Measurements from ENCODE around the gene LBX1.

LBX1 gene, protein sequence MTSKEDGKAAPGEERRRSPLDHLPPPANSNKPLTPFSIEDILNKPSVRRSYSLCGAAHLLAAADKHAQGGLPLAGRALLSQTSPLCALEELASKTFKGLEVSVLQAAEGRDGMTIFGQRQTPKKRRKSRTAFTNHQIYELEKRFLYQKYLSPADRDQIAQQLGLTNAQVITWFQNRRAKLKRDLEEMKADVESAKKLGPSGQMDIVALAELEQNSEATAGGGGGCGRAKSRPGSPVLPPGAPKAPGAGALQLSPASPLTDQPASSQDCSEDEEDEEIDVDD

DNA sequence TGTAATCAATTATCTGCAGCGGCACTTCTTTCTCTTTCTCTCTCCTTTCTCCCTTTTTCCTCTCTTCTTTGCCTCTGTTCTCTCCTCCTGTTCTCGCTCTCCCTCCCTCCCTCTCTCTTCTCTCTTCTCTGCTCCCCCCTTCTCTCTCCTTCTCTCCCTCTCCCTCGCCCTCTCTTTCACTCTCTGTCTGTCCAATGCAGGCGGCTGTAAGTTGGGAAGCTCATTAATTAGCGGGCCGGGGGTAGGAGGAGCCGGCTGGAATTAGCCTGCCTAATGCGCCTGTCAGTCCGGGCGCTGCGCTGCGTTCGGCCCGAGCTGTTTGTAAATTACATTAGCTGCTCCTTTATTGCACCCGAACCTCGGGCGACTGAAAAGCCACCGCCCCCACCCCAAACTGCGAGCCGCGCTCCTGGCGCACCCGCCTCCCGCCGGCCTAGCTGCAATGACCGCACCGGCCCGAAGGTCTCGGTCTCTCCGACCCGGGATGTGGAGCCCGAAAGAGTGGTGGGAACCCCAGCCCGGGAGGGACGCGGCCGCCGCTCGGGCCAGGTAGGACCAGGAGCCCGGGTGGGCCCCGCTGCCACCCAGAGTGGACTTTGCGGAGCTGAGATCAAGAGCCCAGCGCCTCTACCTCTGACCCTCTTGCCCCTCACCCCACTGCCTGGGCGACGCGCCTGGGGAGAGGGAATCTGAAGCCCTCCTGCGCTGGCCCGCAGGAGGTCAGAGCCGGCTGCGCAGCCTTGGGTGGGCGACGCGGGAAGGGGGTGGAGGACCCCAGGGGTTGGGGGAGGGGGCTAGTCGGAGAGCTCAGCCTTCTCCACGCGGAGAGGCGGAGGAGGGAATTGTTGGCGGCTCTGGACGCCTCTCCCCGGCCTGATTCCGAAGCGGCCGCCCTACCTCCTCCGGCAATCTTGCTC, at the start of gene LBX1:
Gene LBX1, minus strand, starts transcription at position 198 of the 917 bp plus-strand sequence. CDS start 648 bp downstream, outside the sequence.
- DNase-seq (ENCODE audit: low read depth): no peak
- no peak for TF ChIP-seq CTCF (conservative IDR thresholded peaks at IDR 0.05; ENCODE audit: low read depth, low read length)
- H3K4me3 ChIP-seq (ENCODE audit: low read depth, low read length): no peak within 1 kb of the TSS

- no peak for DNase-seq (ENCODE audit: low read depth)
- H3K4me3 ChIP-seq (ENCODE audit: low read depth, low read length): no peak overlapping the region
- TF ChIP-seq CTCF (conservative IDR thresholded peaks at IDR 0.05; ENCODE audit: low read depth, low read length): no peak
Measured at GRCh38 chr10:101273741-101274140, 44.5 kb upstream of the LBX1 start.

DNA sequence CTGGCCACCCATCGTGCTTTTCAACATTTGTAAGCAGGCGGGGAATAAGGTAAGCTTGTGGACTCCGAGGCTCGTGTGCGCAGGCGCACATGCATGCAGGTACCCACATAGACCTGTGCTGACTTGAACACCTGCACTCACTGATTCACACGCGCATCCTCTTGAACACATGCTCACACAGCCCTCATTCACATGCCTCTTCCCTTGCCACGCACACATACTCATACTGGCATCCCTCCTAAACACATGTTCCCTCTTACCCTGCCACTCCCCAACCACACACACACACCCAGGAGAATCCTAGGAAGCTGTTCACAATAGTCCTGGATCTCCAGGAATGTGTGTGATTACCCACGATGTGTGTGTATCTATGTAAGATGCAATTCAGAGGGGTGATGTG, 44.1 kb upstream of the LBX1 start:
- no peak overlapping the region for H3K4me3 ChIP-seq (ENCODE audit: low read depth, low read length)
- no peak for TF ChIP-seq CTCF (conservative IDR thresholded peaks at IDR 0.05; ENCODE audit: low read depth, low read length)
- DNase-seq (ENCODE audit: low read depth): no peak

DNA sequence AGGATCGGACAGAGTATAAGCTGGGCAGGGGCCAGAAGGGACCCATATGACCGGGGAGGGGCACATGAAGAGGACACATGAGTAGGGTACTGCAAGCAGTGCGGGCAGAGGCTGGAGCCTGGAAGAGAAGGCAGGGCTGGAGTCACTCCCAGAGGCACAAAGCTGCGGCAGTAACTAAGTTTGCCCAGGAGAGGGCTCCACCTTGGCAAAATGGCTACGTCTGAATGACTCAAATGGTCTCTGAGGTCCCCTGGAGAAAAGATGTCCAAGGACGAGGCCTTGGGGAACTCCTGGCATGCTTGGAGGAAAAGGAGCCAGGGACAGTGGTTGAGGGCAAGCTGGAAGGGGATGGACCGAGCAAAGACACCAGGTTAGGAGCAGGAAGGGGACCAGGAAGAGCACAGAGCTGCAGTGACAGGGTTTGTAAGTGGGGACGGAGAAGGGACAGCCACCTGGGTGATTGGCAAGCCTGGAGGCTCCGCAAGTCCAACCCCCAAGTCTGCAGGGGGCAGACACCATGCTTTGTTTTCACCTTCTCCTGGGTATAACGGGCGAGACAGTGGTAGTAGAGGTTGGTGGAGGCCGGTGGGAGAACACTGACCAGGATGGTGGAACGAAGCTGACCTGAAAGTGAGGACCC, 43.1 kb upstream of the LBX1 start:
- TF ChIP-seq CTCF (conservative IDR thresholded peaks at IDR 0.05; ENCODE audit: low read depth, low read length): peak; percentile 89
- no peak overlapping the region for H3K4me3 ChIP-seq (ENCODE audit: low read depth, low read length)
- DNase-seq (ENCODE audit: low read depth): peak; percentile 76

- no peak for DNase-seq (ENCODE audit: low read depth)
- TF ChIP-seq CTCF (conservative IDR thresholded peaks at IDR 0.05; ENCODE audit: low read depth, low read length): no peak
- H3K4me3 ChIP-seq (ENCODE audit: low read depth, low read length): no peak overlapping the region
Measured at GRCh38 chr10:101270763-101271162, 41.5 kb upstream of the LBX1 start.

DNA sequence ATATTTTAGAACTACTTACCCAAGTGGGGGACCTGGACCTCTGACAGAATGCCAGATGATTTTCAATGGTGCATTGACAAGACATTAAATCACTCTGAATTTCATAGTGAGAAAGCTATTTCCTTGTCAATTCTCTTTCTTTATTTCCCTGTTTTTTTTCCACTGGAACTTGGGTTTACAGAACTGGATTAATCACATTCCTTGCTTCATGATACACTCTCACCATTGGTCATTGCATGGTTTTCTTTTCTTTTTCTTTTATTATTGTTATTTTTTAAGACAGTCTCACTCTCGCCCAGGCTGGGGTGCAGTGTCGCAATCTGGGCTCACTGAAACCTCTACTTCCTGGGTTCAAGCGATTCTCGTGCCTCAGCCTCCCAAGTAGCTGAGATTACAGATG, 38.5 kb upstream of the LBX1 start:
- no peak for TF ChIP-seq CTCF (conservative IDR thresholded peaks at IDR 0.05; ENCODE audit: low read depth, low read length)
- H3K4me3 ChIP-seq (ENCODE audit: low read depth, low read length): no peak overlapping the region
- DNase-seq (ENCODE audit: low read depth): no peak

Measured in choroid plexus epithelial cell (primary cell).